GM12878 (cell line): Measurements from ENCODE around the gene PDZD2. TPM values are rescaled to one million over a fixed set of nuclear protein-coding genes. Genes with fewer than 3 reads are reported as not detected.

Source experiments
- ATAC-seq: fragments of 200-7000 bp; cut with Tn5 transposase; 3 replicates; pipeline ENCODE4 v1.9.1; 2020; ENCODE audit warnings: mild to moderate bottlenecking, moderate library complexity
- BruUV-seq: library from RNA; stranded (reverse); fragments of 400-500 nt; replicated peaks from 2 replicates; lab custom pipeline; 2021; lab: Mats Ljungman, UMichigan
- CTCF ChIA-PET: fragments of 300-600 bp; sonication (Branson Sonifier 250); formaldehyde crosslinking; extraction: SDS; loops from one replicate; lab custom pipeline; 2021; ENCODE audit warnings: inconsistent platforms; lab: Yijun Ruan, JAX
- POLR2A ChIA-PET: fragments of 350-600 bp; formaldehyde crosslinking; extraction: SDS; loops from one replicate; lab custom pipeline; 2021; ENCODE audit warnings: inconsistent platforms; lab: Charles Lee
- RAD21 ChIA-PET: fragments of 300-600 bp; sonication (Branson Sonifier 250); formaldehyde crosslinking; loops from one replicate; lab custom pipeline; 2023; ENCODE audit warnings: antibody characterized with exemption; ENCODE audit not compliant: unreplicated experiment; lab: Charles Lee
- SMC1A ChIA-PET: fragments of 300-600 bp; sonication (Branson Sonifier 250); formaldehyde crosslinking; loops from one replicate; lab custom pipeline; 2023; ENCODE audit not compliant: unreplicated experiment, uncharacterized antibody; lab: Charles Lee
- DNase-seq: peaks from one replicate; pipeline ENCODE4 v3.0.0-alpha.2; 2011; ENCODE audit warnings: low read depth, low spot score
- FAIRE-seq: peaks from 3 replicates; lab custom pipeline; 2011; peaks lifted over from hg19 to GRCh38; lab: Jason Lieb, UNC
- H2AFZ ChIP-seq: 2 replicates; pipeline ENCODE4 v1.6.0; 2011; ENCODE audit warnings: low read depth, low read length, control low read depth; ENCODE audit not compliant: control insufficient read depth
- H3K27ac ChIP-seq: 2 replicates; pipeline ENCODE4 v1.5.1; 2011; ENCODE audit warnings: control low read depth; ENCODE audit not compliant: control insufficient read depth, insufficient read depth
- H3K27me3 ChIP-seq, 2 experiments: replicated peaks in 1 of 2; 2 replicates each; pipeline versions ENCODE4 v1.6.0 to v1.6.1; 2011; ENCODE audit warnings: low read length in 1 of 2; ENCODE audit not compliant: control insufficient read depth in 2 of 2, insufficient read depth in 2 of 2
- H3K36me3 ChIP-seq, 2 experiments: 2 replicates each; pipeline ENCODE4 v1.5.1; 2011; ENCODE audit warnings: low read length in 1 of 2; ENCODE audit not compliant: control insufficient read depth in 2 of 2, insufficient read depth in 2 of 2
- H3K4me1 ChIP-seq: 2 replicates; pipeline ENCODE4 v1.6.1; 2011; ENCODE audit warnings: mild to moderate bottlenecking, low read length, moderate library complexity, mixed read lengths; ENCODE audit not compliant: control insufficient read depth, insufficient read depth
- H3K4me2 ChIP-seq: 2 replicates; pipeline ENCODE4 v1.6.0; 2011; ENCODE audit warnings: control low read depth; ENCODE audit not compliant: control insufficient read depth, insufficient read depth
- H3K4me3 ChIP-seq: fragments of 200-600 bp; sonication (generic); 2 replicates; pipeline ENCODE4 v1.5.1; 2016
- H3K79me2 ChIP-seq: 2 replicates; pipeline ENCODE4 v1.6.0; 2011; ENCODE audit warnings: low read length; ENCODE audit not compliant: control insufficient read depth, insufficient read depth
- H3K9ac ChIP-seq: 2 replicates; pipeline ENCODE4 v1.8.0; 2011; ENCODE audit warnings: low read length, control low read depth, mixed read lengths; ENCODE audit not compliant: control insufficient read depth, insufficient read depth
- H3K9me3 ChIP-seq: replicated peaks from 3 replicates; pipeline ENCODE4 v1.5.1; 2011; ENCODE audit warnings: mild to moderate bottlenecking, low read length; ENCODE audit not compliant: control insufficient read depth, insufficient read depth
- H4K20me1 ChIP-seq: 2 replicates; pipeline ENCODE4 v1.6.0; 2011; ENCODE audit not compliant: control insufficient read depth, insufficient read depth
- MEF2A ChIP-seq: IDR thresholded peaks from 2 replicates; pipeline ENCODE4 v1.6.1; 2011; ENCODE audit warnings: low read depth, mild to moderate bottlenecking, low read length, moderate library complexity; ENCODE audit not compliant: insufficient read depth
- PAX5 ChIP-seq: IDR thresholded peaks from 2 replicates; pipeline ENCODE4 v1.6.1; 2011; ENCODE audit warnings: low read depth, low read length, borderline replicate concordance
- SIN3A ChIP-seq: IDR thresholded peaks from 2 replicates; pipeline ENCODE4 v1.6.1; 2012; ENCODE audit warnings: low read depth, low read length, improper control_type of control experiment
- SREBF1 ChIP-seq: IDR thresholded peaks from 2 replicates; pipeline ENCODE4 v1.6.1; 2012; ENCODE audit warnings: mild to moderate bottlenecking, low read length
- TCF7 ChIP-seq: IDR thresholded peaks from 2 replicates; pipeline ENCODE4 v1.6.1; 2014; ENCODE audit warnings: antibody characterized with exemption, borderline replicate concordance
- YY1 ChIP-seq: IDR thresholded peaks from 2 replicates; pipeline ENCODE4 v1.6.1; 2011; ENCODE audit warnings: low read depth, mild to moderate bottlenecking, low read length
- WGBS: methylation state at CpG from one replicate; pipeline ENCODE4 v1.1.6; 2016; ENCODE audit warnings: low lambda C conversion rate; ENCODE audit not compliant: insufficient replicate concordance, insufficient coverage; ENCODE audit errors: missing lambda C conversion rate; 5-methylcytosine and 5-hydroxymethylcytosine counted together
- in situ Hi-C: fragments of 300-500 bp; cut with MboI; formaldehyde crosslinking; loops from 9 replicates; pipeline ENCODE4 v1.14.3; 2018; ENCODE audit warnings: mixed read lengths
- intact Hi-C: fragments of 100-400 bp; cut with micrococcal nuclease; formaldehyde crosslinking; loops from one replicate; pipeline ENCODE4 v1.14.2; 2022; ENCODE audit not compliant: unreplicated experiment
- polyA plus RNA-seq, 11 experiments: library from polyadenylated mRNA; depleted of rRNA in 4 of 11; unstranded in 6 of 11; stranded (reverse) in 5 of 11; fragments of >200 nt; fragmentation: Nextera tagmentation in 4 of 11; fragmentation: Illumina TruSeq in 1 of 11; extraction: Ambion mirVana in 4 of 11; extraction: Trizol in 1 of 11; gene quantifications; 1 replicate in 1 of 11; 2 replicates in 10 of 11; pipeline versions ENCODE4 v1.2.1 to v1.2.3, GENCODE V29; 2011 to 2016; ENCODE audit warnings: inconsistent platforms in 2 of 11, missing spikeins in 2 of 11, low read depth in 1 of 11
- total RNA-seq, 4 experiments: library from RNA; depleted of rRNA in 3 of 4; stranded (reverse); fragments of >200 nt in 3 of 4; fragmentation: Illumina TruSeq in 1 of 4; extraction: Trizol in 1 of 4; gene quantifications; 2 replicates each; pipeline versions ENCODE4 v1.2.1 to v1.2.3, GENCODE V29; 2013 to 2021
- TF ChIP-seq, protein P1 (sequence below): fragments of 450-650 bp; IDR thresholded peaks from 2 replicates; pipeline ENCODE4 v1.6.1; 2016; ENCODE audit warnings: mild to moderate bottlenecking, moderate library complexity, borderline replicate concordance
- TF ChIP-seq, protein P2 (sequence below): fragments of 450-650 bp; IDR thresholded peaks from 2 replicates; pipeline ENCODE4 v1.6.1; 2017; ENCODE audit warnings: antibody characterized with exemption, mild to moderate bottlenecking, moderate library complexity
- TF ChIP-seq, protein P3 (sequence below): fragments of 450-650 bp; IDR thresholded peaks from 2 replicates; pipeline ENCODE4 v1.6.1; 2017; ENCODE audit warnings: mild to moderate bottlenecking, low read depth, inconsistent platforms; ENCODE audit not compliant: poor library complexity, severe bottlenecking

PDZD2 gene
- total and polyA plus RNA-seq, 10 of the 15 experiments (the other 5 are each of a cell fraction or from before 2014, with no cell fraction given), result 0.01 to 0.58 (median 0.29) TPM; not detected in 3

DNA sequence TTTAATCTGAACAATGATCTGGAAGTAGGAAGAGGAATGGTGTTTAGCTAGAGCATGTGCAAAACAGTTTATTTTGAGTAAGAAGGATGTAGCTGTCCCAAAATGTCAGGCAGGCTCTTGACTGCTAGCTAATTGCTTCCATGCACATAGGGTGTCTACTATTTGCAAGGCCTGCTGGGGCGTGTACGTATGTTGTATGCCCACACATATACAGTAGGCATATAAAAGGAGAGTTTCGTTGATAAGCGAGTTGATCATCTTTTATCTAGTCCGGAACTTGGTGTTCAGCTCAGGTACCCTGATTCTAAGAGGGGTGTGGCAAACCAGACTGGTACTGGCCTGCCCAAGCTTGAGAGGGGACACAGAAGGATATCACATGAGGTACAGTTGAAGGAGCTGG, 358.0 kb downstream of the PDZD2 start:
- no peaks in the 10 kb centered on the region; the same call in 2 of the 3 replicates for H3K9me3 ChIP-seq
- intact Hi-C loops (no loop called here), in situ Hi-C loops (no loop called here)
- H3K4me3 ChIP-seq, result no peak overlapping the region
- ATAC-seq (no peak), DNase-seq (no peak)
- TF ChIP-seq SIN3A (no peak), MEF2A (no peak), SREBF1 (no peak), TCF7 (no peak), YY1 (no peak), PAX5 (no peak)
- TF ChIP-seq, protein P1, sequence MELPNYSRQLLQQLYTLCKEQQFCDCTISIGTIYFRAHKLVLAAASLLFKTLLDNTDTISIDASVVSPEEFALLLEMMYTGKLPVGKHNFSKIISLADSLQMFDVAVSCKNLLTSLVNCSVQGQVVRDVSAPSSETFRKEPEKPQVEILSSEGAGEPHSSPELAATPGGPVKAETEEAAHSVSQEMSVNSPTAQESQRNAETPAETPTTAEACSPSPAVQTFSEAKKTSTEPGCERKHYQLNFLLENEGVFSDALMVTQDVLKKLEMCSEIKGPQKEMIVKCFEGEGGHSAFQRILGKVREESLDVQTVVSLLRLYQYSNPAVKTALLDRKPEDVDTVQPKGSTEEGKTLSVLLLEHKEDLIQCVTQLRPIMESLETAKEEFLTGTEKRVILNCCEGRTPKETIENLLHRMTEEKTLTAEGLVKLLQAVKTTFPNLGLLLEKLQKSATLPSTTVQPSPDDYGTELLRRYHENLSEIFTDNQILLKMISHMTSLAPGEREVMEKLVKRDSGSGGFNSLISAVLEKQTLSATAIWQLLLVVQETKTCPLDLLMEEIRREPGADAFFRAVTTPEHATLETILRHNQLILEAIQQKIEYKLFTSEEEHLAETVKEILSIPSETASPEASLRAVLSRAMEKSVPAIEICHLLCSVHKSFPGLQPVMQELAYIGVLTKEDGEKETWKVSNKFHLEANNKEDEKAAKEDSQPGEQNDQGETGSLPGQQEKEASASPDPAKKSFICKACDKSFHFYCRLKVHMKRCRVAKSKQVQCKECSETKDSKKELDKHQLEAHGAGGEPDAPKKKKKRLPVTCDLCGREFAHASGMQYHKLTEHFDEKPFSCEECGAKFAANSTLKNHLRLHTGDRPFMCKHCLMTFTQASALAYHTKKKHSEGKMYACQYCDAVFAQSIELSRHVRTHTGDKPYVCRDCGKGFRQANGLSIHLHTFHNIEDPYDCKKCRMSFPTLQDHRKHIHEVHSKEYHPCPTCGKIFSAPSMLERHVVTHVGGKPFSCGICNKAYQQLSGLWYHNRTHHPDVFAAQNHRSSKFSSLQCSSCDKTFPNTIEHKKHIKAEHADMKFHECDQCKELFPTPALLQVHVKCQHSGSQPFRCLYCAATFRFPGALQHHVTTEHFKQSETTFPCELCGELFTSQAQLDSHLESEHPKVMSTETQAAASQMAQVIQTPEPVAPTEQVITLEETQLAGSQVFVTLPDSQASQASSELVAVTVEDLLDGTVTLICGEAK, result no peak
- TF ChIP-seq, protein P2, sequence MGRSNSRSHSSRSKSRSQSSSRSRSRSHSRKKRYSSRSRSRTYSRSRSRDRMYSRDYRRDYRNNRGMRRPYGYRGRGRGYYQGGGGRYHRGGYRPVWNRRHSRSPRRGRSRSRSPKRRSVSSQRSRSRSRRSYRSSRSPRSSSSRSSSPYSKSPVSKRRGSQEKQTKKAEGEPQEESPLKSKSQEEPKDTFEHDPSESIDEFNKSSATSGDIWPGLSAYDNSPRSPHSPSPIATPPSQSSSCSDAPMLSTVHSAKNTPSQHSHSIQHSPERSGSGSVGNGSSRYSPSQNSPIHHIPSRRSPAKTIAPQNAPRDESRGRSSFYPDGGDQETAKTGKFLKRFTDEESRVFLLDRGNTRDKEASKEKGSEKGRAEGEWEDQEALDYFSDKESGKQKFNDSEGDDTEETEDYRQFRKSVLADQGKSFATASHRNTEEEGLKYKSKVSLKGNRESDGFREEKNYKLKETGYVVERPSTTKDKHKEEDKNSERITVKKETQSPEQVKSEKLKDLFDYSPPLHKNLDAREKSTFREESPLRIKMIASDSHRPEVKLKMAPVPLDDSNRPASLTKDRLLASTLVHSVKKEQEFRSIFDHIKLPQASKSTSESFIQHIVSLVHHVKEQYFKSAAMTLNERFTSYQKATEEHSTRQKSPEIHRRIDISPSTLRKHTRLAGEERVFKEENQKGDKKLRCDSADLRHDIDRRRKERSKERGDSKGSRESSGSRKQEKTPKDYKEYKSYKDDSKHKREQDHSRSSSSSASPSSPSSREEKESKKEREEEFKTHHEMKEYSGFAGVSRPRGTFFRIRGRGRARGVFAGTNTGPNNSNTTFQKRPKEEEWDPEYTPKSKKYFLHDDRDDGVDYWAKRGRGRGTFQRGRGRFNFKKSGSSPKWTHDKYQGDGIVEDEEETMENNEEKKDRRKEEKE, result no peak
- TF ChIP-seq, protein P3, sequence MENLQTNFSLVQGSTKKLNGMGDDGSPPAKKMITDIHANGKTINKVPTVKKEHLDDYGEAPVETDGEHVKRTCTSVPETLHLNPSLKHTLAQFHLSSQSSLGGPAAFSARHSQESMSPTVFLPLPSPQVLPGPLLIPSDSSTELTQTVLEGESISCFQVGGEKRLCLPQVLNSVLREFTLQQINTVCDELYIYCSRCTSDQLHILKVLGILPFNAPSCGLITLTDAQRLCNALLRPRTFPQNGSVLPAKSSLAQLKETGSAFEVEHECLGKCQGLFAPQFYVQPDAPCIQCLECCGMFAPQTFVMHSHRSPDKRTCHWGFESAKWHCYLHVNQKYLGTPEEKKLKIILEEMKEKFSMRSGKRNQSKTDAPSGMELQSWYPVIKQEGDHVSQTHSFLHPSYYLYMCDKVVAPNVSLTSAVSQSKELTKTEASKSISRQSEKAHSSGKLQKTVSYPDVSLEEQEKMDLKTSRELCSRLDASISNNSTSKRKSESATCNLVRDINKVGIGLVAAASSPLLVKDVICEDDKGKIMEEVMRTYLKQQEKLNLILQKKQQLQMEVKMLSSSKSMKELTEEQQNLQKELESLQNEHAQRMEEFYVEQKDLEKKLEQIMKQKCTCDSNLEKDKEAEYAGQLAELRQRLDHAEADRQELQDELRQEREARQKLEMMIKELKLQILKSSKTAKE, result no peak
- TF ChIP-seq, all 136 proteins: peak for 0
- no TSS peak for BruUV-seq
- FAIRE-seq, result no peak
- 62% methylated on average over 5 of the region's 5 CpGs for WGBS
- no peak overlapping the region for H3K9ac ChIP-seq
- no peaks in the 10 kb centered on the region for H4K20me1 ChIP-seq
- no peaks in the 10 kb centered on the region for H3K79me2 ChIP-seq
- no peak overlapping the region for H3K4me2 ChIP-seq
- SMC1A ChIA-PET, result interaction anchor here (0.7 kb wide), 1 partner anchor 23 kb away, joined by 3 read pairs; no protein-coding TSS in a partner anchor
- H3K27ac ChIP-seq, result no peak overlapping the region
- H3K4me1 ChIP-seq, result peaks cover 24% of the 10 kb centered on the region
- CTCF ChIA-PET, result interaction anchor here (1.2 kb wide), 1 partner anchor 80 kb away, joined by 3 read pairs; no protein-coding TSS in a partner anchor
- no peaks in the 10 kb centered on the region for H3K27me3 ChIP-seq
- H2AFZ ChIP-seq, result no peak overlapping the region
- no peaks in the 10 kb centered on the region for H3K36me3 ChIP-seq
- POLR2A ChIA-PET, result no interaction called here
- RAD21 ChIA-PET, result no interaction called here
